Activated CD4-positive, alpha-beta T cell treated with anti-CD3 and anti-CD28 coated beads for 24 hours (primary cell): Measurements from ENCODE around the gene NLRP8.
"Not testable (repeated sequence)": the region's sequence is repeated elsewhere in the genome, so short reads cannot be mapped to it uniquely, and the experiment has no call there.

Experiments used
- DNase-seq, 2 donors: peaks; one replicate each; pipeline ENCODE4 v3.0.0-alpha.2; 2020; ENCODE audit warnings: low read depth in 2 of 2

NLRP8 gene

GRCh38 chr19:55973982-55974381, 26.4 kb downstream of the NLRP8 start:
- no peak for DNase-seq

GRCh38 chr19:55980415-55980814, 32.8 kb downstream of the NLRP8 start:
- no peak for DNase-seq

DNA sequence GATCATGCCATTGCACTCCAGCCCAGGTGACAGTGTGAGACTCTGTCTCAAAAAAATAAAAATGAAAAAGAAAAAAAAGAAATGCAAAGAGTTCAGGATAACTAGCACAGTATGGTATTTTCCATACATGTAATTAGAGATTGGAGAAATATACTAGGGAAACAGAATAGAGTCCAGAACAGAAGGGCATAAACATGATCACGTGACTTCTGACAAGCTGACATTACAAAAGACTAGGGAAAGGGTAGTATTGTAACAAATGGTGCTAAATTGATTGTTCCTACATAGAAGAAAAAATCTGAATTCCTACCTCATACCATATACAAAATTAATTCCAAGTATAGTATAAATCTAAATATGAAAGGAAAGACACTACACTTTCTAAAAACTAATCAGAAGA, 37.6 kb downstream of the NLRP8 start:
- DNase-seq, result no peak

DNA sequence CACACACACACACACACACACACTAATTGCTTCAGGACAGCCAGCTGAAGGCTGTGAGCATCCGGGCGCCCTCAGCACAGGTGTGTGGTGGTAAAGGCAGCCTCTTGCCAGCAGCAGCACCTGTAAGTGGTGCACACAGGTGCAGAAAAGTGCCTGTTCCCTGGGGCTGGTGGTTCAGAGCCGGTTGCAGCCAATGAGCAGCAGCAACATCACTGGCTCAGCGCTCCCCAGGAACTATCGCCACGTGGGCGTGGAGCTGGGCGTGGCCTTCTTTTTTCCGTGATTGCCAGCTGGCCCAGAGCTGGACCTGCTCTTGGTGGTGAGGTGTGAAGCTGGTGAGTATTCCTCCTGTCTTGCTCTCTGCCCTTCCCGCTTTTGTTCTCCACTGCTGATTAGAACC, 38.9 kb downstream of the NLRP8 start, which contains the start of gene NLRP5:
Gene NLRP5, plus strand, starts transcription at position 289 of the 400 bp plus-strand sequence.
- DNase-seq, result no peak

DNA sequence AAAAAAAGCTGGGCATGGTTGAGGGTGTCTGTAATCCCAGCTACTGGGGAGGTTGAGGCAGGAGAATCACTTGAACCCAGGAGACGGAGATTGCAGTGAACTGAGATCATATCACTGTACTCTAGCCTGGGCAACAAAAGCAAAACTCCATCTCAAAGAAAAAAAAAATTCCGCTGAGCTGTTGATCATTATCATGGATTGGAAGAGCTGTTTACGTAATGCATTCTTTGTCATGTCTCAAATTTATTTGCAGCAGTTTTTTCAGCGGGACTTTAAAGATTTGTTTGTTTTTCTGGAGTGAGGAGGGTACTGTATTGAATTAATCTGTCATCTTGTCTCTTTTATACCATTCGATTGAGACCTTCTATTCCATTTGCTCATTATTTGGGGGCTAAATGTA, 43.2 kb downstream of the NLRP8 start:
- no peak for DNase-seq

GRCh38 chr19:55993492-55993891, 45.9 kb downstream of the NLRP8 start:
- no peak for DNase-seq

DNA sequence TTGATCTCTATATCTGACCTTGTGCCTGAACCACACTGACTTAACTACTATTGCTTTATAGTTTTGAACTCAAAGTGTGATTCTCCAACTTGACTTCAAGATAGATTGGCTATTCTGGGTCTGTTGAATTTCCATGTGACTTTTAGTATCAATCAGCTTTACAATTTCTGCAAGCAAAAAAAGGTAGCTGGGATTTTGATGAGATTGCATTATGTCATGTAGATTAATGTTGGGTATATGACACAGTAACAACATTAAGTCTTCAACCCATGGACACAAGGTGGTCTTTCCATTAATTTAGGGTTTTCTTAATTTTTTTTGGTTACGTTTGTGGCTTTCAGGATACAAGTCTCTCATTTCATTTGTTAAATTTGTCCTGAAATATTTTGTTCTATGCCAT, 67.1 kb downstream of the NLRP8 start:
- no peak for DNase-seq

DNA sequence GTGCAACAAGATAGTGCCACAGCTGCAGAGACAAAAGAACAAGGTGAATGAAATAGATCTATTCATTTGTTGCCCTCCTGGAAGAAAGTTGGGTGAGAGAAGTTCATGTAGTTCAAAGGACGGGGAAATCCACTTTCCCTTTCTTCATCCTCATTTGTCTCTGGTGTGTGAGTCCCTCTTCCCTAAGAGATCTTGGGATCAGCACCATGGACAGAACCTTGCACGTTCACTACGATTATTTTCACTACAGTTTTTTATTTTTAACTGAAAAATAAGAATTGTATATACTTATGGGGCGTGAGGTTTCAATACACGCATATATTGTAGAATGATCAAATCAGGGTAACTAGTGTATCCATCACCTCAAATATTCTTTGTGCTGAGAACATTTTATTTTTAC, 68.1 kb downstream of the NLRP8 start:
- DNase-seq, result no peak

- not testable (repeated sequence) for DNase-seq
These were observed 71.7 kb downstream of the NLRP8 start for GRCh38 chr19:56019325-56019724.

- not testable (repeated sequence) for DNase-seq
These were observed 72.8 kb downstream of the NLRP8 start for GRCh38 chr19:56020355-56020975.

DNA sequence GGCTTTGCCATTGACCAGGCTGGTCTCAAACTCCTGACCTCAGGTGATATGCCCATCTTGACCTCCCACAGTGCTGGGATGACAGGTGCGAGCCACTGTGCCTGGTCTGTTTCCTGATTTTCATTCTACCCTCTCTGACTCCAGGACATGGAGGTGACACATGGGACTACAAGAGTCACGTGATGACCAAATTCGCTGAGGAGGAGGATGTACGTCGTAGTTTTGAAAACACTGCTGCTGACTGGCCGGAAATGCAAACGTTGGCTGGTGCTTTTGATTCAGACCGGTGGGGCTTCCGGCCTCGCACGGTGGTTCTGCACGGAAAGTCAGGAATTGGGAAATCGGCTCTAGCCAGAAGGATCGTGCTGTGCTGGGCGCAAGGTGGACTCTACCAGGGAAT, 79.1 kb downstream of the NLRP8 start:
- no peak for DNase-seq
